ENCODE data around the gene SLC9A8.

Gene SLC9A8

DNA sequence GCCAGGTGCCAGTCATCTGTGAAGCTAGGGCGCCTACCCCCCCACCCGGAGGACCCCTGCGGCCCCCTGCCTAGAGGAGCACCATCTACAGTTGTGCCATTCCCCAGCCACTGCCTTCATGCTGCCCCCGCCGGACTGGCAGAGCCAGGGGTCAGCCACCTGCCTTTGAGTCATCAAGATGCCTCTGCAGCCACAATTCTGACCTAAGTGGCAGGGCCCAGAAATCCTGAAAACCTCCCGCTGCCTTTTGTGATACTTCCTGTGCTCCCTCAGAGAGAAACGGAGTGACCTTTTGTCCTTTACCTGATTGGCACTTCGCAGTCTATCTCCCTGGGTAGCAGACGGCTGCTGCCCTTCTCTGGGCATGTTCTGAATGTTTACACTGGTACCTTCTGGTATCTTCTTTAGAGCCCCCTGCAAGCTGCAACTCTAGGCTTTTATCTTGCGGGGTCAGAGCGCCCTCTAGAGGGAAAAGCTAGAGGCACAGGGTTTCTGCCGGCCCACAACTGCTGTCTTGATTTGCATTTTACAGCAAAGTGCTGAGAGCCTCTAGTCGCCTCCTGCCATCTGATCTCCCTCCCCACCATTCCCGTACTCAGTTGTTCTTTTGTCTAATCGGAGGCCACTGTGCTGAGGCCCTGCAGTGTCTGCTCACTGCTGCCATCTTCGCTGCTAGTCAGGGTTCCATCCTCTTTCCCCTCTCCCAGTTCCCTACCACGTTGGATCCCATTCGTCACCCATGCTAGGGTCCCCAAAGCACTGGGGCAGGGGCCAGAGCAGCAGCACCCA, 75.8 kb downstream of the SLC9A8 start:
- ATAC-seq (ENCODE audit: low read depth) (peak; percentile 26; the same call in 2 of the 3 replicates), DNase-seq (ENCODE audit: low spot score) (peak; percentile 80)
- Histone ChIP-seq H3K4me1 (ENCODE audit: insufficient read depth, poor library complexity, severe bottlenecking) (no peaks in the 10 kb centered on the region), H3K4me3 (ENCODE audit: severe bottlenecking) (no peak overlapping the region), H3K27me3 (ENCODE audit: insufficient read depth, poor library complexity, severe bottlenecking) (no peaks in the 10 kb centered on the region), H3K36me3 (ENCODE audit: low read depth) (peaks cover 17% of the 10 kb centered on the region; the same call in 1 of the 2 replicates), H3K27ac (ENCODE audit: poor library complexity, severe bottlenecking) (no peak overlapping the region), H3K9me3 (ENCODE audit: severe bottlenecking) (no peaks in the 10 kb centered on the region)
- peak; percentile 99 for TF ChIP-seq CTCF (IDR thresholded peaks at IDR 0.05; ENCODE audit: poor library complexity, severe bottlenecking)

GRCh38 chr20:49889001-49889934, 76.6 kb downstream of the SLC9A8 start:
- no peak overlapping the region for H3K27ac ChIP-seq (ENCODE audit: poor library complexity, severe bottlenecking)
- peaks cover 12% of the 10 kb centered on the region; the same call in 1 of the 2 replicates for H3K36me3 ChIP-seq (ENCODE audit: low read depth)
- ATAC-seq (ENCODE audit: low read depth) (no peak), DNase-seq (ENCODE audit: low spot score) (peak; percentile 73)
- no peaks in the 10 kb centered on the region for H3K4me1 ChIP-seq (ENCODE audit: insufficient read depth, poor library complexity, severe bottlenecking)
- no peak for TF ChIP-seq CTCF (IDR thresholded peaks at IDR 0.05; ENCODE audit: poor library complexity, severe bottlenecking)
- no peaks in the 10 kb centered on the region for H3K9me3 ChIP-seq (ENCODE audit: severe bottlenecking)
- H3K4me3 ChIP-seq (ENCODE audit: severe bottlenecking) = no peak overlapping the region
- no peaks in the 10 kb centered on the region for H3K27me3 ChIP-seq (ENCODE audit: insufficient read depth, poor library complexity, severe bottlenecking)

- Histone ChIP-seq H3K27me3 (ENCODE audit: insufficient read depth, poor library complexity, severe bottlenecking) (no peaks in the 10 kb centered on the region), H3K27ac (ENCODE audit: poor library complexity, severe bottlenecking) (no peak overlapping the region), H3K4me1 (ENCODE audit: insufficient read depth, poor library complexity, severe bottlenecking) (no peaks in the 10 kb centered on the region), H3K9me3 (ENCODE audit: severe bottlenecking) (no peaks in the 10 kb centered on the region), H3K36me3 (ENCODE audit: low read depth) (peaks cover 9% of the 10 kb centered on the region; the same call in 1 of the 2 replicates), H3K4me3 (ENCODE audit: severe bottlenecking) (no peak overlapping the region)
- ATAC-seq (ENCODE audit: low read depth) (peak; percentile 17; the same call in 1 of the 3 replicates), DNase-seq (ENCODE audit: low spot score) (peak; percentile 79)
- TF ChIP-seq CTCF (IDR thresholded peaks at IDR 0.05; ENCODE audit: poor library complexity, severe bottlenecking) = peak; percentile 95
Observed at GRCh38 chr20:49889935-49890333, 77.3 kb downstream of the SLC9A8 start.

GRCh38 chr20:49890471-49891361, 78.1 kb downstream of the SLC9A8 start:
- no peak for TF ChIP-seq CTCF (IDR thresholded peaks at IDR 0.05; ENCODE audit: poor library complexity, severe bottlenecking)
- no peak overlapping the region for H3K27ac ChIP-seq (ENCODE audit: poor library complexity, severe bottlenecking)
- peak; percentile 78 for DNase-seq (ENCODE audit: low spot score)

More at GRCh38 chr20:49890471-49891361, 78.1 kb downstream of the SLC9A8 start:
- Histone ChIP-seq H3K9me3 (ENCODE audit: severe bottlenecking) (no peaks in the 10 kb centered on the region), H3K4me3 (ENCODE audit: severe bottlenecking) (no peak overlapping the region), H3K27me3 (ENCODE audit: insufficient read depth, poor library complexity, severe bottlenecking) (no peaks in the 10 kb centered on the region), H3K36me3 (ENCODE audit: low read depth) (peaks cover 4% of the 10 kb centered on the region; the same call in 1 of the 2 replicates), H3K4me1 (ENCODE audit: insufficient read depth, poor library complexity, severe bottlenecking) (no peaks in the 10 kb centered on the region)
- ATAC-seq (ENCODE audit: low read depth) = no peak

Data from RWPE2 (cell line).